Heart left ventricle (tissue), 13 donors: Measurements from ENCODE around the gene GRM5.

Source experiments
- POLR2A ChIP-seq, 2 donors: fragments of 450-650 bp; IDR thresholded peaks; one replicate each; pipeline ENCODE4 v1.6.1; 2017; ENCODE audit warnings: antibody characterized with exemption in 2 of 2, mild to moderate bottlenecking in 2 of 2, moderate library complexity in 2 of 2
- TF ChIP-seq, protein P1 (sequence below), 12 donors: fragments of 200-600 bp; sonication (generic) in 4 of 12; IDR thresholded peaks; one replicate each; pipeline versions ENCODE4 v1.5.0 to v1.8.0; 2018 to 2022; ENCODE audit warnings: antibody characterized with exemption in 12 of 12, mild to moderate bottlenecking in 5 of 12
- donor health status: ischemic (EF 13 %, LVEDD 7.1; RV severe dilation, severe dysfunction).
- donor health status: DM: no; HTN: yes; CAD: no.
- donor health status: DM: no; HTN: no; CAD: no.
- donor health status: ischemic (EF 25% LVEDD 6.9; RV normal size, moderate dysfunction).
- donor health status: ischemic (EF 25% LVEDD 5.7; RV mildly dilated, moderate dysfunction).
- donor health status: ischemic (EF 35%, LVEDD 5.7; RV mildly dilated, moderate dysfunction).
- donor health status: nonischemic (EF 11% LVEDD 7.7; RV severe dilation, severe dysfunction).
- donor health status: DM: yes; HTN: yes; CAD: no.
- donor health status: PGD.
- donor health status: ischemic (EF 29% LVEDD 5.4; RV normal size, mild dysfunction).
- donor health status: nonischemic (EF 23%, LVEDD 6.1; RV moderate dilation, normal function).

DNA sequence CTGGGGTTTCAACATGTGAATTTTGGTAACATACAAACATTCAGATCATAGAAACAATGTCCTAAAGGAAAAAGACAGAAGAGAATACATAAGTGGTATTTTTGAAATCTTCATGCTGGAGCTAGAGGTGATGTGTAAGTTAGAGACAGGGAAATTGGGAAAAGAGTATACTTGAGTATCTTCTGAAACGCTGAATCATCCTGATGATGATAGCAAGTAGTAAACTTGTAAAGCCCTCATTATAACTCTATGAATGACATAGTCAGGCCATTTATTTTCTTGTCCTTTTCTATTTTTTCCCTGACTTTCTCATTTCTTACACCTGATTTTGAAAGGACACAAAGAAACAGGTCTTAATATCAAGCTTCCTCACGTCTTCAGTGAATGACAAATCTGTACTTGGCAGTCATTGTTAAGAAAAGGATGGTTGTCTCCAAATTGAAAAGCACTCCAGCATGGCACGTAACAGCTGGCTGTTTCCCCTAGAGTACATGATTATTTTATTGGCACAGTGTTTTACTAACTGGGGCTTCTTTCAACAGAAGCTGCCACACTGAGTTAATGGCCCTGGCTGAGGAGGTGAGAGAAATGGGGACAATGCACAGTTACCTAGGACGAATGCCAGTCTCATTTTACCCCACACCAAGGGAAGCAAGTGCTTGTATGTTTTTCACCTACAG lies 587.5 kb downstream of the GRM5 start:
- TF ChIP-seq, protein P1, sequence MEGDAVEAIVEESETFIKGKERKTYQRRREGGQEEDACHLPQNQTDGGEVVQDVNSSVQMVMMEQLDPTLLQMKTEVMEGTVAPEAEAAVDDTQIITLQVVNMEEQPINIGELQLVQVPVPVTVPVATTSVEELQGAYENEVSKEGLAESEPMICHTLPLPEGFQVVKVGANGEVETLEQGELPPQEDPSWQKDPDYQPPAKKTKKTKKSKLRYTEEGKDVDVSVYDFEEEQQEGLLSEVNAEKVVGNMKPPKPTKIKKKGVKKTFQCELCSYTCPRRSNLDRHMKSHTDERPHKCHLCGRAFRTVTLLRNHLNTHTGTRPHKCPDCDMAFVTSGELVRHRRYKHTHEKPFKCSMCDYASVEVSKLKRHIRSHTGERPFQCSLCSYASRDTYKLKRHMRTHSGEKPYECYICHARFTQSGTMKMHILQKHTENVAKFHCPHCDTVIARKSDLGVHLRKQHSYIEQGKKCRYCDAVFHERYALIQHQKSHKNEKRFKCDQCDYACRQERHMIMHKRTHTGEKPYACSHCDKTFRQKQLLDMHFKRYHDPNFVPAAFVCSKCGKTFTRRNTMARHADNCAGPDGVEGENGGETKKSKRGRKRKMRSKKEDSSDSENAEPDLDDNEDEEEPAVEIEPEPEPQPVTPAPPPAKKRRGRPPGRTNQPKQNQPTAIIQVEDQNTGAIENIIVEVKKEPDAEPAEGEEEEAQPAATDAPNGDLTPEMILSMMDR (IDR thresholded peaks at IDR 0.05), result no peak
- no peak for TF ChIP-seq POLR2A (IDR thresholded peaks at IDR 0.05)
